ENCODE results near the gene ANKRD55. TPM values are rescaled to one million over a fixed set of nuclear protein-coding genes. Genes with fewer than 3 reads are reported as not detected.
A peak's percentile ranks its signal among the peaks of the same experiment; 100 is the strongest.

ANKRD55 gene
- total and polyA plus RNA-seq, 9 donors: 0.05 to 0.25 (median 0.23) TPM; not detected in 6

DNA sequence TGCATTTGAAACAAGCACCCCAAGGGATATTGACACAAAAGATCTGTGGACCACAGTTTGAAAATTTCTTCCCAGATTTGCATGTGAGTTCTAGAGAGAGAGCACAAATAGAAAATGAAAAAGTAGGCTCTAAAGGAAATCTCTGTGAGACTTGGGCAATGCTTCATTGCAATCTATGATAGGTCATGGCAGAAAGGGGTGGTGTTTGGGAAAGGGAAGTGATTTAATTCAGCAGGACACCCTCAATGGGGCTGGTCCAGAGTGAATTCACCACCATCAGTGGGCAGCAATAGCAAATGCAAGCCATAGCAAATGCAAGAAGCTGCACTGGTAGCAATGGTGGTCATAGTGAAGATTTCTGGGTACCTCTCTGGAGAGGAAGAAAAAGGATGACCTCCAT lies 58.1 kb downstream of the ANKRD55 start:
- H3K27ac ChIP-seq: no peak overlapping the region
- H3K9me3 ChIP-seq: no peaks in the 10 kb centered on the region
- H3K4me3 ChIP-seq: no peak overlapping the region
- H3K4me1 ChIP-seq (ENCODE audit: insufficient read depth): peaks cover 14% of the 10 kb centered on the region
- no peak for DNase-seq
- no peaks in the 10 kb centered on the region for H3K27me3 ChIP-seq
- TF ChIP-seq, protein P1, sequence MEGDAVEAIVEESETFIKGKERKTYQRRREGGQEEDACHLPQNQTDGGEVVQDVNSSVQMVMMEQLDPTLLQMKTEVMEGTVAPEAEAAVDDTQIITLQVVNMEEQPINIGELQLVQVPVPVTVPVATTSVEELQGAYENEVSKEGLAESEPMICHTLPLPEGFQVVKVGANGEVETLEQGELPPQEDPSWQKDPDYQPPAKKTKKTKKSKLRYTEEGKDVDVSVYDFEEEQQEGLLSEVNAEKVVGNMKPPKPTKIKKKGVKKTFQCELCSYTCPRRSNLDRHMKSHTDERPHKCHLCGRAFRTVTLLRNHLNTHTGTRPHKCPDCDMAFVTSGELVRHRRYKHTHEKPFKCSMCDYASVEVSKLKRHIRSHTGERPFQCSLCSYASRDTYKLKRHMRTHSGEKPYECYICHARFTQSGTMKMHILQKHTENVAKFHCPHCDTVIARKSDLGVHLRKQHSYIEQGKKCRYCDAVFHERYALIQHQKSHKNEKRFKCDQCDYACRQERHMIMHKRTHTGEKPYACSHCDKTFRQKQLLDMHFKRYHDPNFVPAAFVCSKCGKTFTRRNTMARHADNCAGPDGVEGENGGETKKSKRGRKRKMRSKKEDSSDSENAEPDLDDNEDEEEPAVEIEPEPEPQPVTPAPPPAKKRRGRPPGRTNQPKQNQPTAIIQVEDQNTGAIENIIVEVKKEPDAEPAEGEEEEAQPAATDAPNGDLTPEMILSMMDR (IDR thresholded peaks at IDR 0.05): no peak
- TF ChIP-seq EP300 (IDR thresholded peaks at IDR 0.05) (no peak), POLR2A (IDR thresholded peaks at IDR 0.05) (no peak)
- no peaks in the 10 kb centered on the region for H3K36me3 ChIP-seq
- intact Hi-C loops (cut with DNase I): no loop called here

DNA sequence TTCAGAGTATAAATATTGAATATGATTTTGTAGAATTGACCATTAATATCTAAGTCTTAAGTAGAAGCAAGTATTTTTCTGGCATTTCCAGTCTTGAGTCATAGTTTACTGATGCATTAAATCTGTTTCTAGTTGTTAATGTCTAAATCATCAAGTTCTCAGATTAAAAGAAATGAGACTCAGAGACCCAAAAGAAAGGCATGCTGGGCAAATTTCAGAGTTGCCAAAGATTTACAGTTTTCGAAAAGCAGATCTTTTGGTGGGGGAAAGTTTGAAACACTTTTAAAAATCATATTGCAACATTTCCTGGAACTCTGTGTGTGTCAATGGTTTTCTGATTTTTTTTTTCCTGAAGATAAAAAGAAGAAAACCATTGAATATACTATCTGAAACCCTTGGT lies 60.9 kb downstream of the ANKRD55 start:
- H3K27me3 ChIP-seq: no peaks in the 10 kb centered on the region
- no peaks in the 10 kb centered on the region for H3K9me3 ChIP-seq
- no peaks in the 10 kb centered on the region for H3K36me3 ChIP-seq
- WGBS, 3 donors: 5 to 9% (median 7%) methylated on average over 1 of the region's 1 CpG
- intact Hi-C loops (cut with DNase I): no loop called here
- peaks cover 16% of the 10 kb centered on the region for H3K4me1 ChIP-seq (ENCODE audit: insufficient read depth)
- H3K27ac ChIP-seq: peak overlapping the region in 1 of 2 donors; percentile 31
- no peak overlapping the region for H3K4me3 ChIP-seq
- DNase-seq: no peak
- TF ChIP-seq EP300 (IDR thresholded peaks at IDR 0.05): no peak
- TF ChIP-seq, protein P1 (IDR thresholded peaks at IDR 0.05): no peak
- TF ChIP-seq POLR2A (IDR thresholded peaks at IDR 0.05): no peak

DNA sequence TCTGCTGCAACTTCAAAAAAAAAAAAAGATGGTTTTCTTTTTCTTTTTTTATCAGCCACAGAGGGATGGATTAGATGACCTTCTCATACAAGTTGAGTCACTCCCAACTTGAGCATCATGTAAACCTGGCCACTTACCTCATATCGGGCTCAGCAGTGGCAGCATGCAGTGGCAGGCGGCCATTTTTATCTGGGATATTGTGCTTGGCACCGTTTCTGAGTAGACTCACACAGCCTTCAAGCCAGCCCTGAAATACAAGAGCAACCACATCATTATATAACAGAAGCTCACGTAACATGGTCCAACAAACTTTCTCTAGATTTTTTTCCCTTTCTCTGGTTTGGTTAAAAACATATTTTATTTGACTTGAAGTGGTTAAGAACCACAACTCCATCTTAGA lies 62.6 kb downstream of the ANKRD55 start:
- Histone ChIP-seq H3K9me3 (no peaks in the 10 kb centered on the region), H3K4me1 (ENCODE audit: insufficient read depth) (peaks cover 11% of the 10 kb centered on the region), H3K27me3 (no peaks in the 10 kb centered on the region), H3K27ac (peak overlapping the region in 1 of 2 donors; percentile 44), H3K4me3 (no peak overlapping the region), H3K36me3 (no peaks in the 10 kb centered on the region)
- WGBS, 3 donors: 20 to 40% (median 27%) methylated on average over 4 of the region's 4 CpGs
- peak in 1 of 5 donors; percentile 46 for DNase-seq
- no peak for TF ChIP-seq POLR2A (IDR thresholded peaks at IDR 0.05)
- TF ChIP-seq, protein P1 (IDR thresholded peaks at IDR 0.05): no peak
- no peak for TF ChIP-seq EP300 (IDR thresholded peaks at IDR 0.05)
- intact Hi-C loops (cut with DNase I): no loop called here

DNA sequence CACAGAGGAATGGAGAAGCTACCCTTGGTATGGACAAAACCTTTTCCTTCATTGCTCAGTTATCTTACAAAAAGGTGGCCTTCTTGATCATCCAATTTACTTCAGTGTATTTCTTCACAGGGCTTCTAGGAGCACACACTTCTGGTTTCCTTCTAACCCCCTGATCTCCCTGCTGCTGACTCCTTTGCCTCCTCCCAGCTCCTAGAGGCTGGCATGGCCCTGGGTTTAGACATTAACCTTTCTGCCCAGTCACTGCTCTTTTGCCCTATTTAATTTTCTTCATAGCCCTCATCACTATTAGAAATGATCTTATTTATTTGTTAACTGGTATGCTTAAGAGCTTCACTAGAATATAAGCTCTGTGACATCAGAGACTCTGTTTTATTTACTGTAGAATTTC lies 63.2 kb downstream of the ANKRD55 start:
- Histone ChIP-seq H3K9me3 (no peaks in the 10 kb centered on the region), H3K4me1 (ENCODE audit: insufficient read depth) (peaks cover 11% of the 10 kb centered on the region), H3K27me3 (no peaks in the 10 kb centered on the region), H3K4me3 (no peak overlapping the region), H3K27ac (peak overlapping the region in 1 of 2 donors; percentile 4), H3K36me3 (no peaks in the 10 kb centered on the region)
- TF ChIP-seq POLR2A (IDR thresholded peaks at IDR 0.05) (no peak), EP300 (IDR thresholded peaks at IDR 0.05) (no peak)
- DNase-seq: no peak
- intact Hi-C loops (cut with DNase I): no loop called here

DNA sequence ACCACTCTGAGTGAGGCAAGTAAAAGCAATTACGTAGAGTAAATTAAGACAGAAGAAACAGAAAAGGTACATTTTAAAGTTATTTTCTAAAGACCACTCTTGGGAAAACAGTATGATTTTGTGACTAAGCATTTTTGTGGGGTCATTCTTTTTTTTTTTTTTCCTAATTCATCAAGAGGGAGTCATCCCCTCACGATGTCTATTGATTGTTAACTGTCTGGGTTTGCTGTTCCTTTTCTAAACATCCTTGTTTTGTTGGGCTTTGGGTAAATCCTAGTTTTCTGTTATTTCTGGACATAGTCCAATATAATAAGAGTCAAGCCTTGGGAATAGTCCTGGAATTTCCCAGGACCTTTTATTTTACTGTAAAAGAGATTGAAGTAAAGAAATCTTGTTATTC lies 63.8 kb downstream of the ANKRD55 start:
- intact Hi-C loops (cut with DNase I): no loop called here
- Histone ChIP-seq H3K4me3 (no peak overlapping the region), H3K36me3 (no peaks in the 10 kb centered on the region), H3K9me3 (no peaks in the 10 kb centered on the region), H3K27me3 (no peaks in the 10 kb centered on the region), H3K27ac (no peak overlapping the region), H3K4me1 (ENCODE audit: insufficient read depth) (peaks cover 11% of the 10 kb centered on the region)
- TF ChIP-seq EP300 (IDR thresholded peaks at IDR 0.05): no peak
- TF ChIP-seq, protein P1 (IDR thresholded peaks at IDR 0.05): no peak
- TF ChIP-seq POLR2A (IDR thresholded peaks at IDR 0.05): no peak
- 31 to 47% (median 43%) methylated on average over 2 of the region's 2 CpGs for WGBS, 3 donors
- no peak for DNase-seq
